K562 (cell line): ENCODE results near the gene IL12RB2. TPM values are rescaled to one million over a fixed set of nuclear protein-coding genes. Genes with fewer than 3 reads are reported as not detected.

Experiments
- ATAC-seq: fragments of 200-7000 bp; cut with Tn5 transposase; 3 replicates; pipeline ENCODE4 v1.9.1; 2020; ENCODE audit warnings: moderate library complexity
- BruUV-seq: library from RNA; stranded (reverse); fragments of 400-500 nt; replicated peaks from 2 replicates; lab custom pipeline; 2021; lab: Mats Ljungman, UMichigan
- CTCF ChIA-PET: fragments of 300-600 bp; formaldehyde crosslinking; extraction: SDS; loops from one replicate; lab custom pipeline; 2021; ENCODE audit warnings: low intra/inter-chr PET ratio; lab: Yijun Ruan, JAX
- POLR2A ChIA-PET: fragments of 300-600, 350-650 bp; sonication (Branson Sonifier 250); formaldehyde crosslinking; extraction: SDS; loops from one replicate; lab custom pipeline; 2021; ENCODE audit warnings: antibody characterized with exemption, inconsistent platforms; lab: Yijun Ruan, JAX
- DNase-seq, 4 experiments: peaks; one replicate each; pipeline versions ENCODE4 v3.0.0 to v3.0.0-alpha.2; 2011 to 2018; ENCODE audit warnings: low spot score in 3 of 4, mixed read lengths in 3 of 4; ENCODE audit errors: extremely low read depth in 1 of 4
- FAIRE-seq: peaks from 2 replicates; lab custom pipeline; 2011; peaks lifted over from hg19 to GRCh38; lab: Jason Lieb, UNC
- H2AFZ ChIP-seq: 2 replicates; pipeline ENCODE4 v1.6.0; 2011; ENCODE audit warnings: low read depth, low read length, control low read depth, inconsistent platforms
- H3K27ac ChIP-seq: fragments of 200-600 bp; 3 replicates; pipeline ENCODE4 v1.8.0; 2011; ENCODE audit warnings: low read depth, mild to moderate bottlenecking, control low read depth, inconsistent platforms, low read length, moderate library complexity, mixed read lengths; ENCODE audit errors: extremely low read depth
- H3K27me3 ChIP-seq, 2 experiments: fragments of 300-600 bp in 1 of 2; 2 replicates in 1 of 2; 3 replicates in 1 of 2; pipeline versions ENCODE4 v1.6.0 to v1.8.0; 2011; ENCODE audit warnings: inconsistent platforms in 2 of 2, low read length in 2 of 2, mild to moderate bottlenecking in 1 of 2, mixed read lengths in 1 of 2, moderate library complexity in 1 of 2; ENCODE audit not compliant: control insufficient read depth in 2 of 2, insufficient read depth in 2 of 2
- H3K36me3 ChIP-seq: fragments of 300-600 bp; 3 replicates; pipeline ENCODE4 v1.8.0; 2011; ENCODE audit warnings: mild to moderate bottlenecking, low read length, inconsistent platforms; ENCODE audit not compliant: control insufficient read depth, insufficient read depth
- H3K4me1 ChIP-seq, 2 experiments: fragments of 200-600 bp in 1 of 2; replicated peaks in 1 of 2; 2 replicates in 1 of 2; 3 replicates in 1 of 2; pipeline versions ENCODE4 v1.5.1 to v1.8.0; 2011; ENCODE audit warnings: inconsistent platforms in 2 of 2, low read length in 2 of 2, mild to moderate bottlenecking in 1 of 2, mixed read lengths in 1 of 2, moderate library complexity in 1 of 2; ENCODE audit not compliant: control insufficient read depth in 2 of 2, insufficient read depth in 2 of 2
- H3K4me2 ChIP-seq: 2 replicates; pipeline ENCODE4 v1.6.1; 2011; ENCODE audit warnings: low read length, control low read depth, inconsistent platforms, mixed read lengths; ENCODE audit not compliant: insufficient read depth
- H3K4me3 ChIP-seq: fragments of 200-600 bp; sonication (generic), shearing (Covaris generic); 2 replicates; pipeline ENCODE4 v1.5.1; 2016; ENCODE audit warnings: control low read depth, inconsistent platforms
- H3K79me2 ChIP-seq: fragments of 200-600 bp; 3 replicates; pipeline ENCODE4 v1.8.0; 2011; ENCODE audit warnings: low read length, inconsistent platforms; ENCODE audit not compliant: control insufficient read depth, insufficient read depth
- H3K9ac ChIP-seq, 2 experiments: 2 replicates each; pipeline versions ENCODE4 v1.6.0 to v1.6.1; 2011; ENCODE audit warnings: low read depth in 2 of 2, low read length in 2 of 2, control low read depth in 1 of 2, inconsistent platforms in 1 of 2, mild to moderate bottlenecking in 1 of 2, mixed read lengths in 1 of 2; ENCODE audit not compliant: insufficient read depth in 1 of 2
- H3K9me1 ChIP-seq: one replicate; pipeline ENCODE4 v1.6.0; 2011; ENCODE audit warnings: inconsistent platforms, mild to moderate bottlenecking, low read length, moderate library complexity; ENCODE audit not compliant: control insufficient read depth, insufficient read depth
- H3K9me3 ChIP-seq: replicated peaks from 2 replicates; pipeline ENCODE4 v1.5.1; 2011; ENCODE audit warnings: low read depth, low read length, inconsistent platforms; ENCODE audit not compliant: control insufficient read depth, insufficient read depth
- H4K20me1 ChIP-seq: replicated peaks from 2 replicates; pipeline ENCODE4 v1.6.1; 2011; ENCODE audit warnings: low read length, inconsistent platforms, mixed read lengths; ENCODE audit not compliant: control insufficient read depth, insufficient read depth
- AFF1 ChIP-seq, 2 experiments: fragments of 450-650 bp; IDR thresholded peaks; 2 replicates each; pipeline ENCODE4 v1.6.1; 2018; ENCODE audit warnings: mild to moderate bottlenecking in 2 of 2, low read depth in 1 of 2; ENCODE audit not compliant: partially characterized antibody in 2 of 2
- CLOCK ChIP-seq: fragments of 250-450 bp; sonication (Bioruptor Pico); IDR thresholded peaks from 2 replicates; pipeline ENCODE4 v1.4.0; 2020; ENCODE audit warnings: mild to moderate bottlenecking, moderate library complexity, borderline replicate concordance
- ETS2 ChIP-seq: IDR thresholded peaks from 2 replicates; pipeline ENCODE4 v1.6.1; 2016; ENCODE audit warnings: borderline replicate concordance, missing genetic modification characterization, mild to moderate bottlenecking, moderate library complexity, missing compliant biosample characterization; ENCODE audit not compliant: poor library complexity, severe bottlenecking
- HMBOX1 ChIP-seq: sonication (generic); IDR thresholded peaks from 2 replicates; pipeline ENCODE4 v1.6.1; 2016
- PURB ChIP-seq: sonication (generic); formaldehyde crosslinking; IDR thresholded peaks from 2 replicates; pipeline ENCODE4 v1.9.0; 2021; ENCODE audit warnings: low read depth, mild to moderate bottlenecking, missing genetic modification reagents
- STAT5B ChIP-seq: fragments of 250-450 bp; sonication (Bioruptor Pico); IDR thresholded peaks from 2 replicates; pipeline ENCODE4 v1.8.0; 2021; ENCODE audit warnings: mild to moderate bottlenecking, inconsistent platforms
- STAT6 ChIP-seq: sonication (generic); formaldehyde crosslinking; IDR thresholded peaks from 2 replicates; pipeline ENCODE4 v1.8.1; 2023; ENCODE audit warnings: mild to moderate bottlenecking, missing genetic modification reagents
- TARDBP ChIP-seq: fragments of 450-650 bp; IDR thresholded peaks from 2 replicates; pipeline ENCODE4 v1.6.1; 2016
- ZBTB7A ChIP-seq: IDR thresholded peaks from 2 replicates; pipeline ENCODE4 v1.6.1; 2011; ENCODE audit warnings: low read depth, mild to moderate bottlenecking, low read length, moderate library complexity, borderline replicate concordance; ENCODE audit not compliant: control insufficient read depth
- ZNF175 ChIP-seq: fragments of 200-800 bp; sonication (Bioruptor generic); IDR thresholded peaks from 2 replicates; pipeline ENCODE4 v1.6.1; 2016; ENCODE audit warnings: low read depth, mild to moderate bottlenecking, missing genetic modification characterization, missing compliant biosample characterization
- ZNF23 ChIP-seq: fragments of 250-450 bp; sonication (Bioruptor Pico); IDR thresholded peaks from 2 replicates; pipeline ENCODE4 v1.4.0; 2020; ENCODE audit warnings: mild to moderate bottlenecking
- ZNF24 ChIP-seq: fragments of 450-650 bp; IDR thresholded peaks from 2 replicates; pipeline ENCODE4 v1.6.1; 2016
- in situ Hi-C: fragments of 300-500 bp; cut with MboI; formaldehyde crosslinking; loops from 4 replicates; pipeline ENCODE4 v1.15.0; 2018; ENCODE audit warnings: inconsistent platforms, mixed read lengths
- intact Hi-C: fragments of 100-400 bp; cut with micrococcal nuclease; formaldehyde crosslinking; loops from 2 replicates; pipeline ENCODE4 v1.14.2; 2022
- polyA plus RNA-seq, 8 experiments: library from polyadenylated mRNA; depleted of rRNA in 4 of 8; stranded (reverse) in 5 of 8; unstranded in 3 of 8; fragments of >200 nt; fragmentation: Nextera tagmentation in 2 of 8; fragmentation: Illumina TruSeq in 1 of 8; extraction: Ambion mirVana in 2 of 8; extraction: Trizol in 1 of 8; gene quantifications; 2 replicates each; pipeline versions ENCODE4 v1.2.1 to v1.2.3, GENCODE V29; 2011 to 2014; ENCODE audit warnings: inconsistent platforms in 1 of 8, missing spikeins in 1 of 8
- total RNA-seq, 7 experiments: library from RNA; depleted of rRNA in 6 of 7; stranded (reverse); fragments of >200 nt in 6 of 7; fragmentation: Illumina TruSeq in 2 of 7; extraction: Trizol in 2 of 7; gene quantifications; 2 replicates each; pipeline versions ENCODE4 v1.2.1 to v1.2.3, GENCODE V29; 2011 to 2021; ENCODE audit warnings: low replicate concordance in 1 of 7

Gene IL12RB2
- total and polyA plus RNA-seq, 9 of the 15 experiments (the other 6 are each of a cell fraction or from before 2014, with no cell fraction given) = 0.39 to 3.3 (median 1.9) TPM

GRCh38 chr1:67372898-67373297, 65.2 kb downstream of the IL12RB2 start:
- no peak for TF ChIP-seq STAT5B (CRISPR knock-in tag)
- TF ChIP-seq AFF1 (IDR thresholded peaks at IDR 0.05; ENCODE audit: low read depth in 1 of 2, partially characterized antibody in 2 of 2) = no peak
- no peak for TF ChIP-seq CLOCK (CRISPR knock-in tag)
- TF ChIP-seq STAT6 (CRISPR knock-in tag) = no peak
- no peak for TF ChIP-seq ZBTB7A
- TF ChIP-seq ZNF175 (CRISPR knock-in tag) = no peak
- TF ChIP-seq ZNF24 = no peak
- no peak for TF ChIP-seq ZNF23 (CRISPR knock-in tag)
- no peak for TF ChIP-seq HMBOX1
- no peak for TF ChIP-seq ETS2 (tag)
- TF ChIP-seq TARDBP = no peak
- no peak for TF ChIP-seq PURB (CRISPR knock-in tag)
- TF ChIP-seq, all 486 proteins: peak for 0
- H3K4me3 ChIP-seq = no peak overlapping the region
- H3K9me1 ChIP-seq = no peaks in the 10 kb centered on the region
- no peaks in the 10 kb centered on the region for H3K79me2 ChIP-seq
- CTCF ChIA-PET = interaction anchor here (0.6 kb wide), 1 partner anchor 12 kb away, joined by 3 read pairs; no protein-coding TSS in a partner anchor
- POLR2A ChIA-PET = no interaction called here
- H4K20me1 ChIP-seq = no peaks in the 10 kb centered on the region
- no peak overlapping the region for H3K9ac ChIP-seq
- peaks cover 0 to 16% of the 10 kb centered on the region in 2 experiments; a peak in 2 of 5 replicates for H3K4me1 ChIP-seq
- ATAC-seq = no peak
- H3K27me3 ChIP-seq = no peaks in the 10 kb centered on the region
- no peak overlapping the region for H2AFZ ChIP-seq
- H3K36me3 ChIP-seq = no peaks in the 10 kb centered on the region
- no peak overlapping the region for H3K4me2 ChIP-seq
- H3K27ac ChIP-seq = no peak overlapping the region
- no peak for FAIRE-seq
- in situ Hi-C loops = no loop called here
- H3K9me3 ChIP-seq = no peaks in the 10 kb centered on the region
- no peak for DNase-seq
- BruUV-seq = no TSS peak
- intact Hi-C loops = no loop called here
